ENCODE measurements around the gene PPP1R15A.
A peak's percentile ranks its signal among the peaks of the same experiment; 100 is the strongest.

PPP1R15A gene

GRCh38 chr19:48872182-48872883 is at the start of gene PPP1R15A:
Gene PPP1R15A (plus strand): TSS chr19:48872421. CDS start chr19:48873234, 813 bp downstream.
- H3K27me3 Mint-ChIP-seq = no peaks in the 10 kb centered on the region
- H3K4me1 Mint-ChIP-seq = peaks cover 26% of the 10 kb centered on the region
- peak within 1 kb of the TSS; percentile 99 for H3K27ac Mint-ChIP-seq
- peak within 1 kb of the TSS; percentile 99 for H3K4me3 Mint-ChIP-seq
- H3K36me3 Mint-ChIP-seq = peaks cover 32% of the 10 kb centered on the region
- H3K9me3 Mint-ChIP-seq = no peaks in the 10 kb centered on the region

- Mint-ChIP-seq H3K9me3 (no peaks in the 10 kb centered on the region), H3K4me3 (no peak overlapping the region), H3K36me3 (no peaks in the 10 kb centered on the region), H3K4me1 (no peaks in the 10 kb centered on the region), H3K27ac (no peak overlapping the region), H3K27me3 (no peaks in the 10 kb centered on the region)
These were observed 49.7 kb upstream of the PPP1R15A start for GRCh38 chr19:48822514-48822913.

GRCh38 chr19:48826606-48827020 is 45.6 kb upstream of the PPP1R15A start:
- H3K9me3 Mint-ChIP-seq = no peaks in the 10 kb centered on the region
- no peaks in the 10 kb centered on the region for H3K36me3 Mint-ChIP-seq
- H3K27ac Mint-ChIP-seq = no peak overlapping the region
- H3K27me3 Mint-ChIP-seq = no peaks in the 10 kb centered on the region
- no peak overlapping the region for H3K4me3 Mint-ChIP-seq
- H3K4me1 Mint-ChIP-seq = no peaks in the 10 kb centered on the region

GRCh38 chr19:48830088-48830487 is 42.1 kb upstream of the PPP1R15A start:
- Mint-ChIP-seq H3K4me1 (peaks cover 4% of the 10 kb centered on the region), H3K9me3 (no peaks in the 10 kb centered on the region), H3K4me3 (no peak overlapping the region), H3K27me3 (no peaks in the 10 kb centered on the region), H3K36me3 (no peaks in the 10 kb centered on the region), H3K27ac (no peak overlapping the region)

- H3K4me3 Mint-ChIP-seq = no peak overlapping the region
- H3K27ac Mint-ChIP-seq = no peak overlapping the region
- H3K9me3 Mint-ChIP-seq = no peaks in the 10 kb centered on the region
- H3K27me3 Mint-ChIP-seq = no peaks in the 10 kb centered on the region
- peaks cover 11% of the 10 kb centered on the region for H3K4me1 Mint-ChIP-seq
- H3K36me3 Mint-ChIP-seq = no peaks in the 10 kb centered on the region
These were observed 41.3 kb upstream of the PPP1R15A start for GRCh38 chr19:48830965-48831364.

GRCh38 chr19:48833049-48833448 is 39.2 kb upstream of the PPP1R15A start:
- Mint-ChIP-seq H3K27ac (no peak overlapping the region), H3K27me3 (no peaks in the 10 kb centered on the region), H3K4me1 (peaks cover 21% of the 10 kb centered on the region), H3K36me3 (no peaks in the 10 kb centered on the region), H3K9me3 (no peaks in the 10 kb centered on the region), H3K4me3 (no peak overlapping the region)

GRCh38 chr19:48833977-48834376 is 38.2 kb upstream of the PPP1R15A start:
- Mint-ChIP-seq H3K4me1 (peaks cover 21% of the 10 kb centered on the region), H3K4me3 (peak overlapping the region; percentile 59), H3K27ac (no peak overlapping the region), H3K36me3 (no peaks in the 10 kb centered on the region), H3K27me3 (no peaks in the 10 kb centered on the region), H3K9me3 (no peaks in the 10 kb centered on the region)

GRCh38 chr19:48835734-48836088 is 36.5 kb upstream of the PPP1R15A start:
- no peaks in the 10 kb centered on the region for H3K27me3 Mint-ChIP-seq
- peak overlapping the region; percentile 86 for H3K4me3 Mint-ChIP-seq
- H3K9me3 Mint-ChIP-seq = no peaks in the 10 kb centered on the region
- H3K27ac Mint-ChIP-seq = peak overlapping the region; percentile 51
- no peaks in the 10 kb centered on the region for H3K36me3 Mint-ChIP-seq
- H3K4me1 Mint-ChIP-seq = peaks cover 21% of the 10 kb centered on the region

- H3K27ac Mint-ChIP-seq = peak within 1 kb of the TSS; percentile 76
- H3K4me1 Mint-ChIP-seq = peaks cover 21% of the 10 kb centered on the region
- no peaks in the 10 kb centered on the region for H3K27me3 Mint-ChIP-seq
- peak within 1 kb of the TSS; percentile 89 for H3K4me3 Mint-ChIP-seq
- H3K9me3 Mint-ChIP-seq = no peaks in the 10 kb centered on the region
- no peaks in the 10 kb centered on the region for H3K36me3 Mint-ChIP-seq
These were observed 35.9 kb upstream of the PPP1R15A start, which contains the start of gene HSD17B14 for GRCh38 chr19:48836089-48837017. Gene HSD17B14 (minus strand): TSS chr19:48836491. CDS start chr19:48836411, 80 bp downstream.

GRCh38 chr19:48837051-48837524 is 35.1 kb upstream of the PPP1R15A start:
- peak overlapping the region; percentile 89 for H3K4me3 Mint-ChIP-seq
- peaks cover 21% of the 10 kb centered on the region for H3K4me1 Mint-ChIP-seq
- no peaks in the 10 kb centered on the region for H3K36me3 Mint-ChIP-seq
- no peaks in the 10 kb centered on the region for H3K9me3 Mint-ChIP-seq
- H3K27ac Mint-ChIP-seq = peak overlapping the region; percentile 63
- H3K27me3 Mint-ChIP-seq = no peaks in the 10 kb centered on the region

- Mint-ChIP-seq H3K4me1 (peaks cover 21% of the 10 kb centered on the region), H3K4me3 (no peak overlapping the region), H3K36me3 (no peaks in the 10 kb centered on the region), H3K9me3 (no peaks in the 10 kb centered on the region), H3K27me3 (no peaks in the 10 kb centered on the region), H3K27ac (no peak overlapping the region)
These were observed 34.5 kb upstream of the PPP1R15A start for GRCh38 chr19:48837687-48838086.

GRCh38 chr19:48841047-48841446 is 31.2 kb upstream of the PPP1R15A start:
- peaks cover 10% of the 10 kb centered on the region for H3K4me1 Mint-ChIP-seq
- no peaks in the 10 kb centered on the region for H3K27me3 Mint-ChIP-seq
- no peaks in the 10 kb centered on the region for H3K9me3 Mint-ChIP-seq
- H3K27ac Mint-ChIP-seq = no peak overlapping the region
- no peak overlapping the region for H3K4me3 Mint-ChIP-seq
- no peaks in the 10 kb centered on the region for H3K36me3 Mint-ChIP-seq

- Mint-ChIP-seq H3K36me3 (no peaks in the 10 kb centered on the region), H3K27me3 (no peaks in the 10 kb centered on the region), H3K27ac (no peak overlapping the region), H3K9me3 (no peaks in the 10 kb centered on the region), H3K4me3 (no peak overlapping the region), H3K4me1 (peaks cover 6% of the 10 kb centered on the region)
These were observed 30.6 kb upstream of the PPP1R15A start for GRCh38 chr19:48841571-48841970.

- H3K27ac Mint-ChIP-seq = peak overlapping the region; percentile 73
- H3K4me3 Mint-ChIP-seq = no peak overlapping the region
- no peaks in the 10 kb centered on the region for H3K36me3 Mint-ChIP-seq
- no peaks in the 10 kb centered on the region for H3K27me3 Mint-ChIP-seq
- no peaks in the 10 kb centered on the region for H3K4me1 Mint-ChIP-seq
- no peaks in the 10 kb centered on the region for H3K9me3 Mint-ChIP-seq
These were observed 29.4 kb upstream of the PPP1R15A start for GRCh38 chr19:48842789-48843162.

GRCh38 chr19:48844472-48844871 is 27.7 kb upstream of the PPP1R15A start:
- no peaks in the 10 kb centered on the region for H3K4me1 Mint-ChIP-seq
- H3K9me3 Mint-ChIP-seq = no peaks in the 10 kb centered on the region
- no peak overlapping the region for H3K4me3 Mint-ChIP-seq
- no peaks in the 10 kb centered on the region for H3K36me3 Mint-ChIP-seq
- H3K27me3 Mint-ChIP-seq = no peaks in the 10 kb centered on the region
- no peak overlapping the region for H3K27ac Mint-ChIP-seq

- Mint-ChIP-seq H3K36me3 (no peaks in the 10 kb centered on the region), H3K9me3 (no peaks in the 10 kb centered on the region), H3K4me3 (no peak overlapping the region), H3K27me3 (no peaks in the 10 kb centered on the region), H3K27ac (no peak overlapping the region), H3K4me1 (no peaks in the 10 kb centered on the region)
These were observed 26.8 kb upstream of the PPP1R15A start for GRCh38 chr19:48845384-48845783.

Measured in activated naive CD4-positive, alpha-beta T cell treated with anti-CD3 and anti-CD28 coated beads, Interleukin-2, amount 50 U/mL, for 24 hours (primary cell).